ENCODE data around the gene FAM114A1.

FAM114A1 gene

DNA sequence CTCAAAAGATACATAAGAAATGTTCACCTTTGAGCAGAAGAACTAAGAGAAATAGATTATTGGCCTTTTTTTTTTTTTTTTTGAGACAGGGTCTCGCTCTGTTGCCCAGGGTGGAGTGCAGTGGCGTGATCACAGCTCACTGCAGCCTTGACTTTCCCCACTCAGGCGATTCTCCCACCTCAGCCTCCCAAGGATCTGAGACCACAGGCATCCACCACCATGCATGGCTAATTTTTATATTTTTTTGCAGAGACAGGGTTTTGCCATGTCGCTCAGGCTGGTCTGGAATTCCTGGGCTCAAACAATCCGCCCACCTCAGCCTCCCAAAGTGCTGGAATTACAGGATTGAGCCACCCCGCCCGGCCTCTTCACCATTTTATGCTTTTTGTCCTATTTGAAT lies 8.1 kb upstream of the FAM114A1 start:
- DNase-seq: no peak

- DNase-seq: peak; percentile 35
These were observed 6.7 kb upstream of the FAM114A1 start for GRCh38 chr4:38860788-38861424.

DNA sequence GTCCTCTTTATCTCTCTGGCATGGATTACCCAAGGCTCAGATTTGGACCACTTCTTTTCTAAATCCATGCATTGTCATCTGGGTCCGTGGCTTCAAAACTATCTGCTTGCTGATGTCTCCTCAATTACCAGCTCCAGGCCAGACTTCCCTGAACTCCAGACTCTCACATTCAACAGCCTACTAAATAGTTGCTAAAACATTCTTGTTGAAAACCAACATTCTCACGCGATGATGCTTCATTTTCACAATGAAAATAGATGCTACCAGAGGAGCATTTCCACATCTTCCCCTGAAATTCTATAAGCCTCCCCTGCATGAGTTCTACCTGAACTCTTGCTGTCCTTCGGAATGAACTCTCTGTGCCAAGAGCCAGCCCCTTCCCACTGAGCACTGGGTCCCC lies 5.8 kb upstream of the FAM114A1 start:
- no peak for DNase-seq

DNA sequence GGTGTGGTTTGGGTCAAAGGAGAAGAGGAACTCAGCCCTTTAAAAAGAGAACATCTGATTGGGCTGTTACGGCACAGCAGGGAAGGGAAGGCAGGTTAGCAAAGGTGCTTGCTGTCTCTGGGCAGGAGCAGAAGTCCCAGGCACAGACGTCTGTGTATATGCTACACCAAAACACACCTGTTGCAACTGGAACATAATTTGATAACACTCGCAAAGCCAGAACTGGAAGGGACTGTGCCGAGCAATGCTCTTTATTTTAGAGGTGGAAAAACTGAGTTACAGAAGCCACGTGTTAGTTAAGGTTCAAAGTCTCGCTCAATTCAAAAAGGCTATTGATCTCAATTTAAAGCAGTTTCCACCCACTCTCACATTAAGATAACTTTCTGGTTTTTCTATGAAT lies 2.2 kb upstream of the FAM114A1 start:
- DNase-seq: no peak

- DNase-seq: no peak
These were observed 581 bp upstream of the FAM114A1 start for GRCh38 chr4:38866973-38867477.

DNA sequence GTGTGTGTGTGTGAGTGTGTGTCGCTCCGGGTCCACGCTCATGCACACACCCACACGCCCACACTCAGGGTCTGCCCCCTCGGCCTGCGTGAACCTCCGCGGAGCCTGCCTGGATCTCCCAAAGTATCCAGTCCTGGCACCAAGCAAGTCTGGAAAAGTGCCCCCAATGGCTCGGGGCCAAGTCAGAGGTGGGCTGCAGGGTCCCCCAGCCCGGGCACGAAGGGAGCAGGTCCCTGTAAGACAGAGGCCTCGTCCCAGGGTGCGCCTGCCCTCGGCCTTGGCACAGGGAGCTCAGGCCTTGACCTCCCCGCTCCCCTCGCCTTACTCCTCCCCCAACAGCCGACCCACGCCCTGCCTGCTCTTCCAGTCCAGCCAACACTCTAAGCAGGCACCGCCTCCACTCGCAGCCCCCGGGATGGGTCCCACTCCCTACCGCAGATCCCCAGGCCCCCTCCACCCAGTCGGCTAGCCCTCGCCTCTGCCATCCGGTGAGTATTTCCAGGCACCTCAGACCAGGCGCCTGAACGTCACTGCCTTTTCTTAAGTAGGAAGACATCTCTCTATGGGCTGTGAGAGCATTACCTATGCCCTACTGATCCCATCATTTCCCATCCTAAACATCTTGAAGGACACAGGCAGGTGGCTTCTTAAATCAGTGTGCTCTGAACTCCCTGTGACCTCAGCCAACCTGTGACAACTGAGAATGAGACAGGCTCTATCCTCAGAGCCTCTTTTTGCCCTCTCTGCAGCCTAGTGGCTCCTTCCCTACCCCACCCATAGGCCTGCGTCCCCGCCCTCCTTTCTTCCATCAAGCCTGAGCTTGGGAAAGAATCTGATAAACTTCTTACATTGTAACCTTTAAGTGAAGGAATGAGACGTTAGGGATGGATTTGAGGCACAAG lies 704 bp downstream of the FAM114A1 start:
- DNase-seq: no peak

DNA sequence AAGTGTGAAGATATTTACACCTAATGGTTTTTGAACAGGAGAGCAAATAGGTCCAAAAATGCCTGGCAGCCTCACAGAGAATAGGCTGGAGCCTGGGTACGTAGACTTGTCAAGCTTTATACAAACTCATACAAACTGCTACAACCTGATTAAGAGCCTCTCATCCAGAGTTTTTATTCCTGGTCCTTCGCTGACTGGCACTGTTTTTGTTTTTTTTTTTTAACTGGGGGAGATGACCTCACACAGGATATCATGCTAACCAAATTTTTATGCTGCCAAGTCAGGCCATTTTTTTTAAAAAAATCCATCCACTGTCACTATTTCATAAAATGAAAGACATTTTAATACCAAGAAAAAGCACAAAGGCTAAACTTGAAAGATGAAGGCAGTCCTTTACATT lies 1.9 kb downstream of the FAM114A1 start:
- DNase-seq: no peak

DNA sequence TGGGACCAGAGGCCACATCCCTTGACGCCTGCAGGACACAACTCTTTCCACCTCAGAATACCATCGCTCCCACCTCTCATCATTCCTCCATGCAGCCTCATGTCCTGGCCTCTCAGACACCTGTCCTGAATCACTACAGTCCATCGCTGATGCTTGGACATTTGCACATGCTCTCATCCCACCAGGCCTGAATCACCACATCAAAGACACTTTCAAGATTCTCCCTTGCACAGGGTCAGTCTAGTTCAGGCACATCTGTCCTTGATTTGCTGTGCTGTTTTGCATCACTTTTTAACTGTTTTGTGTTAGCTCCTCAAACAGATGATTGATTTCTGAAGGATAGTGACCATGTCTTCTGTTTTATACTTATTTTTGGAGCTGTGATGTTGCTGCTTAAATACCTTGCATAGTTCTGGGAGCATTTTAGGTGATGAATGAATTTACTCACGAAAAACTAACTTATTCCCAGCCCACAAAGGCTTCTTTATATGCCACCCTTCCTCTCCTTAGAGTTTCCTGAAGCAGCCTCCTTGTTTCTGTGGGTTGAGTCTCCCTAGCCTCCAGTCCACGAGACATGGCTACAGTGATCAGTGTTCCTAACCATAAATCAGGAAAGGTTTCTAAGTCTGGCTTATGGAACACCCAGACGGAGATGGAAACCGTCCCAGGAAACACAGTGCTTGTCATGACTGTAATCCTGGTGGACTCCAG lies 2.6 kb downstream of the FAM114A1 start:
- no peak for DNase-seq

DNA sequence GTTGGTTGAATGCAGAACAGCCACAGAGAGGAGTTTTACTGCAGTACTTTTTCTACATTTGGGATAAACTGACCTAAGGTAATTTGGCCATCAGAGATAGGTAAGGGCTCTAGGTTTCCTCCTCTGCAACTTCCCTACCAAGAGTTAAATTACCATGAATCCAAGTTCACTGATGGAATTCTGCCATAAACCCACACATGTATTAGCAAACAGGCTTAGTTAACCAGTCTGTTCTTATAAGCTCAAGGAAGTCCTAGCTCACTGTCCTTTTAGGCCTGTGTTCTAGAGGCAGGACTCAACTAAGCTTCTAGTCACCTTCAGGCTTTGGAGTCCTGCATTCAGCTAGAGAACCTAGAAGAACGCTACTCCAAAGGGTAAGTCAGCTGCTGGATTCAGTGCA lies 4.0 kb downstream of the FAM114A1 start:
- DNase-seq: no peak

- DNase-seq: no peak
These were observed 5.0 kb downstream of the FAM114A1 start for GRCh38 chr4:38872620-38873019.

- DNase-seq: no peak
These were observed 5.8 kb downstream of the FAM114A1 start for GRCh38 chr4:38873290-38873944.

DNA sequence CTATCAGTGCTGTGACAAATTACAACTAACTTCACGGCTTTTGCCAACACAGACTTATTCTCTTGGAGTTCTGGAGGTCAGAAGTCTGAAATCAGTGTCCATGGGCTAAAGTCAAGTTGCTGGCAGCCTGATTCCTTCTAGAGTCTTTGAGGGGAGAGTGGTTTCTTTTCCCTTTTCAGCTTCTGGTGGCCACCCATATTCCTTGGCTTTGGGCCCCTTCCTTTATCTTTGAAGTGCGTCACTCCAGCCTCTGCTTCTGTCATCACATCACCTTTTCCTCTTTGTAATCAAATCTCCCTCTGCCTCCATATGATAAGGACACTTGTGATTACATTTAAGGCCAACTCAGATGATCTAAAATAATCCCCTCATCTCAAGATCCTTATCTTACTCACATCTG lies 9.0 kb downstream of the FAM114A1 start:
- no peak for DNase-seq

- DNase-seq: no peak
These were observed 16.6 kb downstream of the FAM114A1 start for GRCh38 chr4:38884254-38884653.

DNA sequence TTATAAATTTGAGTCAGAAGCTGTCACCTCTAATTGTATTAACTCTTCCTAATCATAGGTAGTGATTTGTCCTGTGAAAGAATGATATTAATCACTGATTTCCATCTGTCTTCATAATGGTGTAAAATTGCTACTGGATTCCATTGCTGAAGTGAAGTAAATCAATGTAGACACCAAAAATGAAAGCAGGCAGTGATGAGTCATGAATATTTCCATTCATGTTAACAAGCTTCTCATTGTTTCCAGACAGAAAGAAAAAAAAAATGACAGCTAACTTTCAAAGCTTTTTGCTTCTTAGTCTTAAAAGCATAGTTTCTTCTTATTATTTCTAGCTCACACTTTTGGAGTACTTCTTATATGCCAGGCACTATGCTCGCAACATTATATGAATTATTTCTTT lies 21.5 kb downstream of the FAM114A1 start:
- no peak for DNase-seq

DNA sequence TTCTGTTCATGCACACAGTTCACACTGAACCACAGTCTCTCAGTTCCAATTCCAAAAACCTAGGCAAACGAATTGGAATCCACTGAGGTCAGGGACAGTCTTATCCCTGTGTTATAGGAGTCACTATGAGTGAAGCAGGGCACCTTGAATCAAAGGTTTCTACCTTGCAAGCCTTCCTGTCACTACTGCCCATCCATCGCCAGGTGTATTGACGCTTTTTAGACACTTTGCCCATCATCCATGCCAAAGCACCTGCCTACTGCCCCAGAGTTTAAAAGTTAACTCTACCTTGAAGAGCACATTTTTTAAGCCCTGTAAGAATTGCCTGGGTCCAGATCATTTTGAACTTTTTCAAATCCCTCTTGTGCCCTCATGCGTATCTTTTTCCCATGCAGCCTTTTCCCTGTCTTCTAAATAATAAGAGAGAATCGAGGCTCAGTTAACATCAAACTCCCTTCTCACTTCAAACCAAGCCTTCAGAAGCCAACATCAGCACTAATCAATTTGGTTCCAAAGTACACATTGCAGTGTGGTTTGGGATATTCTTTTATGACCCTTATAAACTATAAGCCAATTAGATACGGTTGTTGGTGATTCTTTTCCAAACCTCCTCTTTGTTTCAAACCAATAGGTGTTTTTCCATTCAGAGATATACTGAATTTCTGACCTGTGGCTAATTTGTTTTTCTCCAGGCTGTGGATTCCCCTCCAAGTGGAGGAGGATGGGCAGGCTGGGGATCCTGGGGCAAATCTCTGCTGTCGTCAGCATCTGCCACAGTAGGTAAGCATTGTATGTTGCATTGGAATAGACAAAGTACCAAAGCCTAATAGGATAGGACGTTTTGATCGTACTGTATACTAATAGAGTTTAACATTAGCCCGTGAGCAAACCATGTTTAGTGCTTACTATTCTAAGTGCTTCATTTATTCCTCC lies 23.7 kb downstream of the FAM114A1 start:
- DNase-seq: no peak

DNA sequence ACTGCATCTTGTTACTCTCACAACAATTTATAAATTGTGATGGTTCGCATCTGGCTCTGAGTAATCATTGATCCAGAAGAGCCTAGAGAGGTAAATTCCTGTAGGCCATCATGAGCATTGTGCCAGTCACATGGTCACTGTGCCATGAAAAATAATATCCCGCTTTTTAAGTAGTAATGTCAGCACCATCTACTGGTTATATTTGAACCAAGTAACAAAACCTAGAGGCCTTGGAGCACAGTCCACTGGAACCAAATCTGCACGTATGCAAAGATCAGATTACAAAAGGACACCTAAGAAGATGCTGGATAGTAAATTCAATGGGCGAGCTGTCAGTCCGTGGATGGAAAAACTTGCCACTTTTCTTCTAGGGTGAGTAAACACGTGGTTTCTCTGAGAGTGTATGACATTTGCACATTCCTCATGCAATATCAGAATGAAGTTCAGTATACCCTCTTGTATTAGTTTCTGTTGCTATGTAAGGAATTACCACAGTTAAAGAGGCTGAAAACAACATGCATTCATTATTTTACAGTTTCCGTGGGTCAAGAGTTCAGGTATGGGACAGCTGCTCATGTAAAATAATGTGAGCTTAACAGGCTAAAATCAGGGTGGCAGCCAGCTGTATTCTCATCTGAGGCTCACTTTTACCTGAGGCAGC lies 26.8 kb downstream of the FAM114A1 start:
- no peak for DNase-seq

DNA sequence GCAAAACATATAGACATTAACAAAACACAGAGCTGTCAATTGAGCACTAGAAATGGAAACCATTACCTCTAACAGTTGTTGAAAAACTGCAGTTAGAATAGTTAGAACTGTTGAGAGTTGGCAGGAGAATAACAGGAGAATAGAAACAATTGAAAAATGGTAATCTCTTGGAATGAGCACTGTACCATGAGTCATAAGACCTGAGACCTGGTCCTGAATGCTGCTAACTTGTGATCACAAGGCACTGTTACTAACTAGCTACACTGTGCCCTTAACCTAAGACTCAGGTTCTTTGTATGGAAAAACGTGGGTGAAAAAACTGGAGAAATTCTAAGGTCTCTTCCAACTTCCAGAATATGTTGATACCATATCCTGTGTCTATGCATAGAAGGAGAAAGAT lies 29.3 kb downstream of the FAM114A1 start:
- DNase-seq: no peak

GRCh38 chr4:38898245-38898644 lies 30.6 kb downstream of the FAM114A1 start:
- no peak for DNase-seq

GRCh38 chr4:38902221-38902620 lies 34.6 kb downstream of the FAM114A1 start:
- DNase-seq: no peak

GRCh38 chr4:38902695-38903094 lies 35.1 kb downstream of the FAM114A1 start:
- DNase-seq: no peak

DNA sequence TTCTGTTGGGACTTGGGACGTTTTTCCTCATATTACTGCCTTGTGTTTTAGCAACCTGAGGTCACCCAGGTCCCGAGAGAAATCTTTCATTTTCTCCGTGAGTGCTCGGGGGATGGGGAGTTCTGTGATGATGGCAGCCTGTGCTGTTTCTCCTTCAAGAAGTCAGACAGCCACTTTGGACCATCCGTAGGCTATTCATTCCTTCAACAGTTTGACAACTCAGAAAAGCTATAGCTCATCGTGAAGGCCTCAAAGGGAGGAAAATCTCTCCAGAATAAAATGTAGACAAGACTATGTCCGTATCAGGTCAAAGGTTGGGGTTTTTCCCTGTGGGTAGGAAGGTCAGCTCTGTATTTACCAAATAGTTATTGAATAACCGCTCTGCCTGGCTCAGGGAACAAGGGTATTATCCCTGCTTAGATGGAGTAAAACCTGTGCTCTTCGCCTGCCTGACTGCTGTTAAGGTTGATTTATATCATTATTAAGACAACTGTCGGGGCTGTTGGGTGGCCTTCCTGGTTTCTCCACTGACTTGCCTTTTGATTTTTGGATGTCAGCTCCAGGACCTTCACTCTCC lies 36.6 kb downstream of the FAM114A1 start:
- no peak for DNase-seq

All from activated T-cell treated with anti-CD3 and anti-CD28 coated beads for 4 hours (primary cell).